Kidney tubule cell (primary cell): ENCODE data around the gene CAMK2N2.
A peak's percentile ranks its signal among the peaks of the same experiment; 100 is the strongest.
"Not testable (repeated sequence)": the region's sequence is repeated elsewhere in the genome, so short reads cannot be mapped to it uniquely, and the experiment has no call there.

Source experiments
- DNase-seq: peaks from one replicate; pipeline ENCODE4 v3.0.0-alpha.2; 2018; ENCODE audit warnings: low spot score

Gene CAMK2N2

DNA sequence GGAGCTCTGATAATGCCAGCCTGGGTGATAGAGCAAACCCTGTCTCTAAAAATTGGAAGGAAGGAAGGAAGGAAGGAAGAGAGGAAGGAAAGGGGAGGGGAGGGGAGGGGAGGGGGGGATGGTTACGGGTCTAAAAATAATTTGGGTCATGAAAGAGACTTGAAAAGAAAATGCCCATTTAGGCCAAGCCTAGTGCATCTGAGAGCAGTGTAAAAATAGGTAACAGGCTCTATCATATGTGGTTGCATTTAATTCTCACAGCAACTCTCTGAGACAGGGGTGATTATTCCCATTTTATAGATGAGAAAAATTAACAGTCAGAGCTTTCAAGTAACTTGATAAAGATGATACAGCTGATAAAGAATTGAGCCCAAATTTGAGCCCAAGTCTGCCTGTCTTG, 10.9 kb upstream of the CAMK2N2 start:
- no peak for DNase-seq

DNA sequence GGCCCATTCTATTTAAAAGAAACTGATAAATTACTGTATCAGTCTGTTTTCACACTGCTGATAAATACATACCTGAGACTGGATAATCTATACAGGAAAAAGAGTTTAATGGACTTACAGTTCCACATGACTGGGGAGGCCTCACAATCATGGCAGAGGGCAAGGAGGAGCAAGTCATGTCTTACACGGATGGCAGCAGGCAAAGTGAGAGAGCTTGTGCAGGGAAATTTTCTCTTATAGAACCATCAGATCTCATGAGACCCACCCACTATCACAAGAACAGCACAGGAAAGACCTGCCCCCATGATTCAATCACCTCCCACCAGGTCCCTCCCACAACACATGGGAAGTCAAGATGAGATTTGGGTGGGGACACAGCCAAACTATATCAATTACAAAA, 5.9 kb upstream of the CAMK2N2 start:
- not testable (repeated sequence) for DNase-seq

DNA sequence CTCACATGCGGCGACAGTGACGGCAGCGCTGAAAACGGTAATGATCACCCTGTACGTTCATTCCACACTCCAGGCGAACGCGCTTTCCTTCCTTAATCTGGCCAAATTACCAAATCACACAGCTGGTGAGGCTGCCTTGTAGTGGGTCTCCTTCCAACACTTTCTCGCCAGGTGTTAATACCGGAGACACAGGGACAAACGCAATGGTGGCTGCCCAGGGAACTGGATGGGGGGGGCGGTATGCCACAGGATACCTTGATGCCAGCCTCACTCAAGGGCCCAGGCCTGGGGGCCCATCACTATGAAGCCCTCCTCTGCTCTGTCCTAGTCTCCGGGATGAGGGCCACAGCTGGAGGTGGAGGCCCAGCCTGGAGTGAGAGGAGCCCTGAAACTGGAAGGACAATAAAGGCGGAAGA, 1.4 kb upstream of the CAMK2N2 start:
- DNase-seq, result no peak

DNA sequence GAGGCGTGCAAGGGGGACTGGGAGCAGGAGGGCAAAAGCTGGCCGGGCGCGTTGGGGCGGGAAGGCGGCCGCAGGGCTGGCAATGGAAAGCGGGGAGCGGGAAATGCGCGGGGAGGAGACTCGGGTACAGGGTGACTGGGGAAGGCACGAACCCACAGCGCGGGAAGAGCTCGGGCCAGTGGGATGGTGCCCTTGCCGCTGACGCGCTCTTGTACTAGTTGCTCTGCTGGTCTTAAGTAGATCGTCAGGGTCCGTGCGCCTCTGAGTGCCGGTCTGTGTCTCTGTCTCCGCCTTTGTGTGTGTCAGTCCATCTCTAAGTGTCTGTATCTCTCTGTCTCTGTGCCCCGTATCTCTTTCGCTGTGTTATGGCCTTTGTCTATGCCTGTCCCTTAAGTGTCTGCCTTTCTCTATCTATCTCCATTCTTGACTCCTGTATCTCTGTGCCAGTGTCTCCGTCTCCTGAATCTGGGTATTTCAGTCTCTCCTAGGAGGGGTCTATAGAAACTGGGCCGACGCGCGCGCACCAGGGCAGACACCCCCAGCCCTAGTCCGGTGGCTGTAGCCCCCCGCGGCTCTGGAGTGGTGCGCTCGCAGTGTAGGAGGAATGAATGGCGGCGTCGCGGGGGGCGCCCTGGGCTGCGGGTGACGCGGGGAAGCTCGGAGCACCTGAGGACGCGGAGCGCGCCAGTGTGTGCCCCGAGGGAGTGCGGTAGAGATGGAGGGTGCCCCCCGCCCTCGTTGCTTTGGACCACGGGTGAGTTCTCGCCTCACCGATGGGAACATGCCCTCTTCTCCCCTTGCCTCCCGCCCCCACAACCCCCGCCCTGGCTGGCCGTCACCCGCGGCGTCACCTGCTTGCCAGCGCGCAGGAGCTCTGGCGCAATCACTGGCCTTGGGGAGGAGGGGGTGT, 756 bp upstream of the CAMK2N2 start:
- peak; percentile 21 for DNase-seq

DNA sequence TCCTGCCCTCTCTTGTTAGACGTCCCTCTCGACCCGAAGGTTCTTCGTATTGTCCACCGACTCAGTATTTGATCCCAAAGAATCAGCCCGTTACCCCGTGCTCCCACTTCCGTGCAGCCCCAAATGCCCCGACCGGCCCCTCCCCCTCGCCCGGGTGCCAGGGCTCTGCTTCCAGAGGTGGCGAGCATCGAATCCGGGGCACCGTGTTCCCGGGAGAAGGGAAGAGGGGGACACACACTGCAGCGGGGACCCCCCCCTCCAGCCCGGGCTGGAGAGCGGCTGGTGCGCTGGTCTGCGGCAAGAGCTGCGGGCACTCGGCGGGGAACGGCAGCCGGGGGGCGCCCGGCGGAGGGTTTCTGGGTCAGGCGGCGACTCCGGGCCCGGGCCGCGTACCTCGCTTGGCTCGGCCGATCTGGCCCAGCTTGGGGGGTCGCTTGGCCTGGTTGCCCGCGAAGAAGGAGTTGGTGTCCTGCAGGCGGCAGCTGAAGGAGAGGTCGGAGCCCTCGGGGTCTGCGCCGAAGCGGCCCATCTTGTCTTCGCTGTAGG, 556 bp downstream of the CAMK2N2 start:
- DNase-seq, result no peak

DNA sequence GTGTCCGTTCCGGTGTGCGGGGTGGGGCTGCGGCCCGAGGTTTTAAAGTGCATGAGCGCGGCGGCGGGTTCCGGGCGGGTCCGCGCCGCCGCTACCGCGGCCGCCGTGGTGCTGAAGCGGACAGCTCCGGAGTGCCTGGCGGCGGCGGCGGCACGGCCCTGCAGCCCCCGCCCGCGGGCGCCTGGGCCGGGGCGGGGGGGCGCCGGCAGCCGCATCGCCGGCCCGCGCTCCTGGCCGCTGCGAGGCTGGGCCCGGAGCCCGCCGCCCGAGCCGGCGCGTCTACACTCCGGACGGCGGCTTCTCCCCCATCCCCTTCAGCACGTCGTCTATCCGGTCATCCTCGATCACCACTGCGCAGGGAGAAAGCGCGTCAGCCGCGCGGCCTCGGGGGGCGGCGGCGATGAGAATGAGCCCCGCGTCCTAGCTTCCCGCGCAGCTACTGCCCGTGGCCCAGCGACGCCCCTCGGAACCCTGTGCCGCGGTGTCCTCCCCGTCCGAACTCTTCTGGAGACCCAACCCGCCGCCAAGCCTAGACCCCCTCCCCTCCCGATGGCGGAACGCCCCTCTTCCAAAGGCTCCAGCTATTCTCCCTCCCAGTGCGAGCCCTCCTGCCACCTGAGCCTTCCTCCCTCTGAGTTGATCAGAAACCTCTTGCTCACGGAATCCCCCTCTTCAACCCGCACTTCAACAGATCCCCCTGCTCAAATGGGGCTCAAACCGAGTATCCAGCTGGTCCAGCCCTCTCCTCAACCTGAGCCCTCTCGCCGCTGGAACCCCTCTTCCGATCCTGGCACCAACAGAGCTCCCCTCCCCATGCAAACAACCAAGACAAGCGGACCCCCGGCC, 1.3 kb downstream of the CAMK2N2 start:
- DNase-seq, result peak; percentile 35

DNA sequence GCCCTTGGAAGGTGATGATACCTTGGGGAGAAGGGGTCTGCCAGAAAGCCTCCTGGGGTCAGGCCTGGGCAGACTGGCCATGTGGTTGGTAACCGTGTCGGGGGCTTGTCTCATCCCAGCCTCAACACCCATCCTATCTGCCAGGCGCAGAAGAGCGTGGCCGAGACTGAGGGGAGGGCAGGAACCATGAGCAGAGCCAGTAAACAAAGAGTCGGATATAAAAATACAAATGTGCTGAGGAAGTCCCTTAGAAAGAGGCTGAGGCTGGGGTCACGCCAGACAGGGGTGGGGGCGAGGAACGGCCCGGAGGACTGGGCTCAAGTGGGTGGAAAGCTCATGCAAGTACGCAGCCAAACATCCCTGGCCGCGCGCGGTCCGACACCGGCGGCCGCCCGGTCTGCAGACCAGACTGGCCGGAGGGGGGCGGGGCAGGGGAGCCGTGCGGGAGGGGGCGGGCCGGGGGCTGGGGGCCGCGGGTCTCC, 1.9 kb downstream of the CAMK2N2 start:
- no peak for DNase-seq

DNA sequence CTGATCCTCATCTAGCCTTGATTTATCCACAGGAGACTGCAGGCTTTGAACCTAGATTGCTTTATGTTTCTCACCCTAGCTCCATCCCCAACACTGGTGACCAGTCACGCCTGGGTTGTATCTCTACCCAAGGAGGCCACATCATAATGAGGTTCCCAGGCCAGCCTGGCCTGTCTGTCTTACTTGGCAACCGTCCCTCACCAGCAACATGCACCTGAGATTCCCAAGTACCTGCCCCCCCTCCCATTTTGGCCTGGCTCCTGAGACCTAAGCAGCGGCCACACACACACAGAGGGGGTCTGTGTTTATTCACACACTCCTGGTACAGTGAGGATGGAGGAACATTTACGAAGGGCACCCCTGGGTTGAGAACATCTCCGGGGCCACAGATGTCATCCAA, 2.4 kb downstream of the CAMK2N2 start:
- DNase-seq, result no peak

DNA sequence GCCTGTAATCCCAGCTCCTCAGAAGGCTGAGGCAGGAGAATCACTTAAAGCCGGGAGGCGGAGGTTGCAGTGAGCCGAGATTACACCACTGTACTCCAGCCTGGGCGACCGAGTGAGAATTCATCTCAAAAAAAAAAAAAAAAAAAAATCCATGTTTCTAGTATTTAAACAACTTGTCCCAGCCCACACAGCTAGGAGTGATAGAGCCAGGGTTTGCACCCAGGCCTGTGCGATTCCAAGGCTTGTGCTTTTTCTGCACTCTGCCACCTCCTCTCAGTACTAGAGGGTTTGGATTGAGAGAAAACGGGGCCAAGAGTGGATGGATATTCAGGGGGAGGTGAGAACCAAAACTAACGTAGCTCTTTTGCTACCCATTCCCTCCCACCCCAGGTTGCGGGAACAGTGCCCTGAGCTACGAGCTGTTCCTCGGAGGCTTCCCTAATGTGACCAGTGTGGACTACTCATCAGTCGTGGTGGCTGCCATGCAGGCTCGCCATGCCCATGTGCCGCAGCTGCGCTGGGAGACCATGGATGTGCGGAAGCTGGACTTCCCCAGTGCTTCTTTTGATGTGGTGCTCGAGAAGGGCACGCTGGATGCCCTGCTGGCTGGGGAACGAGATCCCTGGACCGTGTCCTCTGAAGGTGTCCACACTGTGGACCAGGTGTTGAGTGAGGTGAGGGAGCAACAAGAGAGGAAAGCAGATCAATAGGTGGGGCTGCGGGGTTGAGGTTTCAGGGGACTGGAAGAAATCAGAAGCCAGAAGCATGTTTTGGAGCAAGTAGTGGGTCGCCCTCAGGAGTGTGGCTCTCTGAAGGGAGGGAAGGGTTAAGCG, 4.1 kb downstream of the CAMK2N2 start:
- DNase-seq, result no peak

DNA sequence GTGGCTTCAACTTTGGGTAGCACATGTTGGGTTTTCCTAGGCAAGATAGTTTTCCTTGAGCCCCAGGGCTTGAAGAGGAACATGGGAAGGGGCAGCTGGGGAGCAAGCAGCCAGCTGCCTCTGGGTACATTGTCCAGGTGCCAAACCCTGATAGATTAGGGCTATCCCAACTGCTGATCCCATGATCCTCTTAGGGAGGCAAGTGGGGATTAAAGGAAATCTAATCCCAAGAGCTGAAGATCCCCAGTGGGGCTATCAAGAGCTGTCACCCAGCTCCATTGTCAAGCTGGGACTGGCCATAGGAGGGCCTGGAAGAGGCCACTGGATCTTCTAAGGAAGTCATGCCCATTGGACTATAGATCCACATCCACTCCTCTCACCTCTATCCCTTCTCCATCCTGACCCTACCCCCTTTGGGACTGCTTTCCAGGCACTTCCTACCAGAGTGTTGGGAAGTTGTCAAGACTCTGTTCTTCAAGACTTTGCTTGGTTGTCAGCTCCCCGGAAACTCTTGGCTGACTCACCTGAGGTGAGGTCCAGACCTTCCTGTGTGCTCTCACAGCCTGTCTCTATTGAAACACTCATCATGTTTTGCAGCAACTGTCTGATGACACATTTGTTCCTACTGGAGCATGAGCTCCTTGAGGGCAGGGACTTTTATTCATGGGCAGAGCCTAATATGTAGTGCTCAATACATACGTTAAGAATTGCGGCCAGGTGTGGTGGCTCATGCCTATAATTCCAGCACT, 5.9 kb downstream of the CAMK2N2 start:
- DNase-seq, result peak; percentile 82

DNA sequence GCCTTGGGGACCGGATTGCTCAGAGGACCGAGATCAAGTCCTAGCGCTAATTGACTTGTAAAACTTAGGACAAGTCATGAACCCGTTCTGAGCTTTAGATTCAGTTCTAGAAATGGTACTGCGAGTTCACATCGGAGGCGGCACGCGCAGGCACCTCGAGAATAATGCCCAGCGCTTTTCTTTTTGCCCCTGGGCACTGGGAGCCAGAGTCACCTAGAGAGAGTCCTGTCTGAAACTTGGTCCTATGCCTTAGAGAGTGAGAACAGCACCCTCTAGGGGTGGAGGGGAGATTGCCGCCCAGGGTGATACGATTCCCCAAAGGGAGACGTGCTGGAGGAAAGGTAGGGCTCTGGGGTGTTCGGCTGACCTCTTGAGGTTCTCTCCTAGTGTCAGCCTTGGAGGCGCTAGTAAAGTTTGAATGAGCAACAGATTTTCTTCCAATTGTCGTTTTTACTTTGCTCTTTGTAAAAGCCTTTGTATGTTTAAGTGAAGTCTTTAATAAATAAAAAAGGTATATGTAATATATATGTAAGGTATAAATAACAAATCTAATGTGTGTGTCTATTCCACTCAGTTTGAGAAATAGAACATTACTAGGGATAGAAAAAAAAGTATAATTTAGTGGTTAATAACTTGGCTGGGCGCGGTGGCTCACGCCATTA, 11.1 kb downstream of the CAMK2N2 start:
- peak; percentile 93 for DNase-seq

DNA sequence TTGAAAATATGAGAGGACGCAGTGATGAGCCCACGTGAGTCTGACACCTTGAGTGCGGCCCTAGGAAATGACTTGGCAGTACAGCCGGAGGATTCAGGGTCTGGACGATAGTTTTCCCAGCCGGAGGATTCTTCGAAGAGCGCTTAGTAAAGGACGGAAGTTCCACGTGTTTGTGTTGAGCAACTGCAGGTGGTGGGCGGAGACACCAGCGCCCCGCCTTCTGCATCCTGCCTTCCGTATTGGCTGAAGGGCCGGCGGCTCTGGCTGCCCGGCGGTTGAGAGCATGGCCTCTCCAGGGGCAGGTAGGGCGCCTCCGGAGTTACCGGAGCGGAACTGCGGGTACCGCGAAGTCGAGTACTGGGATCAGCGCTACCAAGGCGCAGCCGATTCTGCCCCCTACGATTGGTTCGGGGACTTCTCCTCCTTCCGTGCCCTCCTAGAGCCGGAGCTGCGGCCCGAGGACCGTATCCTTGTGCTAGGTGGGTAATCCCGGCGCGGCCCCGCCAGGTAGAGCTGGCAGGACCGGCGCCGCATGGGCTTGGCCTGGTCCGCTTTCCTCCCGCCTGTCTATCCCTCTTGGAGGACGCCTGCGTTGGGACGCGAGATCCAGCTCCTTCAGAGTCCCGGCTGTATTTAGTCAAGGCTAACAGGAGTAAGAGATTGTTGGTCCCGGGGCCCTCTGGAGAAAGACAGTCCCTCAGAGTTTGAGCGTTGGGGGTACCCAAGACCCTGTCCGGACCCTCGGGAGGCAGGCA, 11.8 kb downstream of the CAMK2N2 start, which contains the start of gene EEF1AKMT4:
TSS of gene EEF1AKMT4 (plus strand) at position 261 of the 755 bp plus-strand sequence. CDS start at position 284, 23 bp downstream.
- DNase-seq, result peak; percentile 98

DNA sequence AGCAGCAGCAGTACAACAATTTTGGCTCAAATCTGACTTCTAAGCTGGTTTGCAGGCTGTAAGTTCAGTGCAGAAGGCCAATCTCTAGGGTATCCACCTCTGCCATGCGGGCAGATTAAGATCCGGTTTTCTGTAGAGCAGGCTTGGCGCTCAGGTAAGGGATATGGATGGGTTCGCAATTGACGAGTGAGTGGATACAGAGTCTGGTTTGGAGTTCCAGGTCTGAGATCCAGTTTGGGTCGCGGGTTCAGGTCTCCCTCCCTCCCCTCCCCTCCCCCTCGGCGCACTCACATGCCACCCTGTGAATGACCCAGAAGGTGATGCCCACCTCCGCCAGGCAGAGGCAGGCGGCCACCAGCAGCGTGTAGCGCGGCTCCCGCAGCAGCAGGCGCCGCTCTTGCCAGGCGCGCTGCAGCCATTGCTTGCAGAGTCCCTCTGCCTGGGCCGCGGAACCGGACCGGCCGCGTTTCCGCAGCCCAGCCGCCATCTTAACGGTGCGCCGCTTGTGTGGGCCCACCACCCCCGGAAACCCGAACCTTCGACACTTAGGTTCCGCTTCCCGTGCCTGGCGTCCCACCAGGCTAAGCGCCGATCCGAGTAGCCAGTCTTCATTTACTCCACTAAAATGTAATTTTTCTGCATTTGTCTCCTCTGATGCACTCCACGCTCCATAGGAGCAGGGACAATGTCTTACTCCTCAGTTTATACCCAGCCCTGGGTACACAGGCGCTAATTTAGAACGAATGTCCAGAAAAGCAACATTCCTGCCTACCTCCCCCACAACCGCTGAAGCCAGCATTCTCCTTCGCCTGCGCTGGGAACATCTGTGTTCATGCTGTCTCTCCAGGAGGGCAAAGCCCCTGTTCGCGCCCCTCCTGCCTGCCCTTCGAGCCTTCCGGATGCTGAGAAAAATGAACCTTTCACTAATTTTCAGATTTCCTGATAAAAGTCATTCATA, 12.6 kb downstream of the CAMK2N2 start, which contains the start of gene ALG3:
TSS of gene ALG3 (minus strand) at position 509 of the 958 bp plus-strand sequence. CDS start at position 487, 22 bp downstream.
- peak; percentile 86 for DNase-seq

DNA sequence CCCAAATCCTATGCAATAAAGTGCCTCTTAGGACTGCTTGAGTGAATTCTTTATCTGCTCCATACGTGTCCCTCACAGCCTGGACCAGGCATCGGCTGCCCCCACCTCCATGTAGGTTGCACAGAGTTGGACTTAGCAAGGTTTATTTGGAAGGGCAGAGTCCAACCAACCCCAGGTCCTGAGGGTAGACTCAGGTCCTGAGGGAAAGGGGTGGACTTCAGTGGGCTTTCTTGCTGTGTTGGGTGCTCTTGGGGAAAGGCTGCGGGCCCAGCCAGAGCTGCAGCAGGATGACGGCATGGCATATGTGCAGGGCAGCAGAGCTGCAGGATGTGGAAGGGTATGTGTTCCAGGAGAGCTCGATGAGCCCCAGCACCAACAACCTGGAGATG, 19.1 kb downstream of the CAMK2N2 start:
- no peak for DNase-seq

DNA sequence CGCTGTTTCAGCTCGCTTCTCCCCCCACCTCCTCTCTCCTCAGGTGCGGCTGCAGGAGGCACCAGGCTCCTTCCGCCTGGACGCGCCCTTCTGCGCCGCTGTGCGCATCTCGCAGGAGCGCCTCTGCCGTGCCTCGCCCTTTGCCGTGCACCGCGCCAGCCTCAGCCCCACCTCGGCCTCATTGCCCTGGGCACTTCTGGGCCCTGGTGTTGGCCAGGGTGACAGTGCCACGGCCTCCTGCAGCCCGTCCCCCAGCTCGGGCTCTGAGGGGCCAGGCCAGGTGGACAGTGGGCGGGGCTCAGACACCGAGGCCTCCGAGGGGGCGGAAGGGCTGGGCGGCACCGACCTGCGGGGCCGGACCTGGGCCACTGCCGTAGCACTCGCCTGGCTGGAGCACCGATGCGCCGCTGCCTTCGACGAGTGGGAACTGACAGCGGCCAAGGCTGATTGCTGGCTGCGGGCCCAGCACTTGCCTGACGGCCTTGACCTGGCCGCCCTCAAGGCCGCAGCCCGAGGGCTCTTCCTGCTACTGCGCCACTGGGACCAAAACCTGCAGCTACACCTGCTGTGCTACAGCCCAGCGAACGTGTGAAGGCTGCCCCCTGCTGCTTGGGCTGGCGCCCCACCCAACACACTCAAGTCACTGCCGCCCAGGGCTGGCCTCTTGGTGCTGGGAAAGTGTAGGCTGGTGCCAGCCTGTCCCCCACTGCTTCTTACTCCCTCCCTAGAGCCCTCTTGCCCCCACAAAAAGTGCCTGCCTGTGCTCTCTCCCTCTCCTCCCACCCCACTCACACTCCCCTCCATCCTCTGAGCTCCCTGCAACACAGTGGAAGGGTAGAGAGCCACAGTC, 19.7 kb downstream of the CAMK2N2 start:
- peak; percentile 81 for DNase-seq

DNA sequence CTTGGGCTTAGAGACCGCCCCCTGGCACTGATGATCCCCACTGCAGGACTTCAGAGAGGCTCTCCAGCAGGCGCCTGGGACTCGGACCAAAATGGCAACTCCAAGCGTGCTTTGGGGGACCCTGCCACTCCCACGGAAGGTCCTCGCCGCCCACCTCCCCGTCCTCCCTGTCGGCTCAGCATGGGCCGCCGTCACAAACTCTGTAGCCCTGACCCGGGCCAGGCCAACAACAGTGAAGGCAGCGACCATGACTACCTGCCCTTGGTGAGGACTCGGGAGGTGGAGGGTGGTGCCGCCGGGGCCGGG, 20.3 kb downstream of the CAMK2N2 start:
- no peak for DNase-seq

DNA sequence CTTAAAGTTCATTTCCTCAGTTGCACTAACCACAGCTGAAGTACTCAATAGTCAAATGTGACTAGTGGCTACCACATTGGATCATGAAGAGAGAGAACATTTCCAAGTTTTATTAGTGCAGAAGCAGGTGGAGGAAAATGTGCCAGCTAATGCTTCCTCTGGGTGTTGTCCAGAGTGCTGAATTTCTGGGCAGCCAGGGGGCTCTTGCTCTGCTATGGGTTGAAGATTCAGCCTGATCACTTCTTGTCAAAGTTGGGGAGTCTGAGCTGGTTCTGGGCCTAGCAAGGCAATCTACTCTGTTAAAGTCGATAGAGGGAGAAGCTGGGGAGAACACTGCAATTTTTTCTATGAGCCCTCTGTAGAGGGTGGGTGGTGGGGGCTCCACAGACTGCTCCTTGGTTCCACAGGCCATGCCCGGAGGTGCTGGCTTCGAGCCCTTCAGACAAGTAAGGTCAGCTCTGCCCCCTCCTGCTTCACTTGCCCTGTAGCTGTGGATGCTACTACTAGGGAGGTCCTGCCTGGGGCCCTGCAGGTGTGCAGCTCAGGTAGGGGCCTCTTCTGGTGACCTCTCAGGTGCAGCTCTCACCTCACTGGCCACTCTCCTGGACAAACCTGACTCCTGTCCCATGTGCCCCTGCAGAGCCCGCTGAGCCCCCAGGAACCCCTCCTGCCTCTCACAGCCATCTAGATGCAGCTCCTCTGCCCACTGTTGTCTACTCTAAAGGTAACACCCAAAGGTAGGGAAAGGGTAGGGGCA, 20.8 kb downstream of the CAMK2N2 start:
- DNase-seq, result peak; percentile 14
